GM12892 (cell line): ENCODE results near the gene SH2D6. TPM values are rescaled to one million over a fixed set of nuclear protein-coding genes. Genes with fewer than 3 reads are reported as not detected.
A peak's percentile ranks its signal among the peaks of the same experiment; 100 is the strongest.
"Not testable (repeated sequence)": the region's sequence is repeated elsewhere in the genome, so short reads cannot be mapped to it uniquely, and the experiment has no call there.

Source experiments
- DNase-seq: peaks from one replicate; pipeline ENCODE4 v3.0.0; 2011; ENCODE audit not compliant: insufficient read length
- FAIRE-seq: peaks from 2 replicates; lab custom pipeline; 2011; peaks lifted over from hg19 to GRCh38; lab: Jason Lieb, UNC
- POLR2A ChIP-seq: IDR thresholded peaks from 2 replicates; pipeline ENCODE4 v1.6.1; 2011; ENCODE audit warnings: low read depth, low read length, control low read depth
- POLR2AphosphoS5 ChIP-seq: IDR thresholded peaks from 2 replicates; pipeline ENCODE4 v1.6.1; 2011; ENCODE audit warnings: low read depth, low read length, control low read depth
- TAF1 ChIP-seq: IDR thresholded peaks from 2 replicates; pipeline ENCODE4 v1.6.1; 2011; ENCODE audit warnings: low read depth, mild to moderate bottlenecking, control low read depth, low read length, borderline replicate concordance
- polyA plus RNA-seq: library from polyadenylated mRNA; unstranded; fragments of >200 nt; gene quantifications from one replicate; pipeline ENCODE4 v1.2.1, GENCODE V29; 2012; ENCODE audit warnings: missing spikeins, inconsistent platforms; ENCODE audit not compliant: missing spikeins

SH2D6 gene
- not detected for polyA plus RNA-seq

DNA sequence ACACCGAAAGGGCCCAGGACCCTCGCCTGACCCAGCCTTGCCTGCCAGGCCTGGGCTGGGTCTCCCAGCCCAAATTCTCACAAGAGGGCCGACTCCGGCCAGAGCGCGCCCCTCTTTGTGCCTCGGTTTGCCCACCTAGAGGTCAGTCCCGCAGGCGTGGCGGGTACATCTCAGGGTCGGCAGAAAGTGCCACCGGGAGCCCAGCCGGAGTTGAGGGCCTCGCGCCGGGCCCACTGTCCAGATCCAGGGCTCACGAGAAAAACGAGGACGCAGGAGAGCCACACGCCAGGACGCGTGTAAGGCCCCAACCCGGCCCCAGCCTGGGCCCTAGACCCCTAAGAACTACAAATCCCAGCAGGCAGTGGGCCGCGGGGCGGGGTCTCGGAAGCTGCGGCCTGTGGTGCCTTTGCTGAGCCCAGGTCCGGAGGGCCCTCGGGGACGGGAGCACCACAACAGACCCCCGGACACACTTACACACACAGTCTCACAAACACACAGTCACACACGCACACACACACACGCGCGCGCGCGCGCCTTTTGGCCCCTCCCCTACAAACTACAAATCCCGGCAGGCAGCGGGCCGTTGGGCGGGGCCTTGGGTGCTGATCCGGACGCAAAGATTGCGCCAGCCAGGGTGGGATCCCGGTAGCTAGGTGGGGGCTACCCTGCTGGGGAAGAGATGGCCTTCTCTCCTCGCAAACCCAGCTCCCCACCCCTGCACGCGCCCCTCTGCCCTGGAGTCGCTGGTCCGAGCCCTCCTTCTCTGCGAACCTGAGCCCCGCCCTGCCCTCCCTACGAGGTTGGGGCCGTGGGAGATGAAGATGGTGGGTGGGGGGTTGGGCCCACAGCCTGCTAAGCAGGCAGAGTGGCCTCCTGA, at the start of gene SH2D6:
SH2D6 (plus strand) TSS at position 583 of the 877 bp plus-strand sequence. CDS start 10,752 bp downstream, outside the sequence.
- FAIRE-seq, result peak; percentile 85
- DNase-seq, result peak; percentile 93
- TF ChIP-seq TAF1 (0 out of 2 replicates have a peak, but pooled peaks have one; percentile 37), POLR2AphosphoS5 (0 out of 2 replicates have a peak, but pooled peaks have one; percentile 23), POLR2A (peak; percentile 60)

- DNase-seq, result no peak
- no peak for FAIRE-seq
- no peak for TF ChIP-seq POLR2A
- no peak for TF ChIP-seq TAF1
- no peak for TF ChIP-seq POLR2AphosphoS5
Observed at GRCh38 chr2:85368921-85369320, 49.6 kb upstream of the SH2D6 start.

- no peak for FAIRE-seq
- no peak for DNase-seq
- no peak for TF ChIP-seq TAF1
- TF ChIP-seq POLR2A, result no peak
- TF ChIP-seq POLR2AphosphoS5, result no peak
Observed at GRCh38 chr2:85369500-85369899, 49.0 kb upstream of the SH2D6 start.

DNA sequence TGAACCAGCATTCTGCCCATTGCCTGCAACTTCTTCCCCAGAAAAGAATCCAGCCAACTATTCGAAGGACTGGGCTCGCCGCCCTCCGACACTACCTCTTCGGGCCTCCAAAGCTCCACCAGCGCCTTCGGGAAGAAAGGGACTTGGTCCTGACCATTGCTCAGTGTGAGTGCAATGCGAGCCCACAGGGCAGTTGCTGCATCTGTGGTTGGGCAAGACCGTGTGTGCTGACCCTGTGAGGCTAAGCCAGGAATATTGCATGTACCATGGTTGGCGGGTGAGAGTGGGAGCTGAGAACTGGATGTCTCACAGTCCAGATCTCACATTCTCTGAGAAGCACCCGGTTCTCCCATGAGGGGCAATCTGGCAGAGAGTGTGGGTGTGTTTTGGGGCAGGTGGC, 47.5 kb upstream of the SH2D6 start:
- FAIRE-seq (no peak), DNase-seq (no peak)
- TF ChIP-seq TAF1 (no peak), POLR2AphosphoS5 (no peak), POLR2A (no peak)

GRCh38 chr2:85376291-85377065, 42.0 kb upstream of the SH2D6 start:
- DNase-seq (no peak), FAIRE-seq (no peak)
- TF ChIP-seq POLR2A (no peak), POLR2AphosphoS5 (no peak), TAF1 (no peak)

- DNase-seq (no peak), FAIRE-seq (no peak)
- TF ChIP-seq TAF1 (no peak), POLR2AphosphoS5 (no peak), POLR2A (no peak)
Observed at GRCh38 chr2:85377083-85377482, 41.4 kb upstream of the SH2D6 start.

GRCh38 chr2:85378257-85378656, 40.3 kb upstream of the SH2D6 start:
- TF ChIP-seq POLR2AphosphoS5 (no peak), POLR2A (no peak), TAF1 (no peak)
- DNase-seq, result no peak
- no peak for FAIRE-seq

GRCh38 chr2:85380048-85380447, 38.5 kb upstream of the SH2D6 start:
- TF ChIP-seq TAF1 (no peak), POLR2A (no peak), POLR2AphosphoS5 (no peak)
- FAIRE-seq (no peak), DNase-seq (no peak)

- not testable (repeated sequence) for FAIRE-seq, DNase-seq
Observed at GRCh38 chr2:85383151-85383550, 35.4 kb upstream of the SH2D6 start.

DNA sequence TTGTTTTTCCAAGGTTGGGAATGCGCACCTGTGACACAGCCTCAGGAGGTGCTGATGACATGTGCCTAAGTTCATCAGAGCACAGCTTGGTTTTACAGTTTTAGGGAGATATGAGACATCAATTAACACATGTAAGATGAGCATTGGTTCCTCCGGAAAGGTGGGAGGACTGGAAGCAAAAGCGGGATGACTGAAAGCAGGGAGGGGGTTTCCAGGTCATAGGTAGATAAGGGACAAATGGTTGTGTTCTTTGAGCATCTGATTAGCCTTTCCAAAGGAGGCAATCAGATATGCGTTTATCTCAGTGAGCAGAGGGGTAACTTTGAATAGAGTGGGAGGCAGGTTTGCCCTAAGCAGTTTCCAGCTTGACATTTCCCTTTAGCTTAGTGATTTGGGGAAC, 34.7 kb upstream of the SH2D6 start:
- DNase-seq, result no peak
- TF ChIP-seq TAF1, result no peak
- no peak for TF ChIP-seq POLR2A
- no peak for TF ChIP-seq POLR2AphosphoS5
- FAIRE-seq, result no peak

- no peak for TF ChIP-seq POLR2AphosphoS5
Observed at GRCh38 chr2:85385746-85386145, 32.8 kb upstream of the SH2D6 start.

More at GRCh38 chr2:85385746-85386145, 32.8 kb upstream of the SH2D6 start:
- FAIRE-seq (no peak), DNase-seq (no peak)
